ENCODE measurements around the gene PYGB.

Gene PYGB

DNA sequence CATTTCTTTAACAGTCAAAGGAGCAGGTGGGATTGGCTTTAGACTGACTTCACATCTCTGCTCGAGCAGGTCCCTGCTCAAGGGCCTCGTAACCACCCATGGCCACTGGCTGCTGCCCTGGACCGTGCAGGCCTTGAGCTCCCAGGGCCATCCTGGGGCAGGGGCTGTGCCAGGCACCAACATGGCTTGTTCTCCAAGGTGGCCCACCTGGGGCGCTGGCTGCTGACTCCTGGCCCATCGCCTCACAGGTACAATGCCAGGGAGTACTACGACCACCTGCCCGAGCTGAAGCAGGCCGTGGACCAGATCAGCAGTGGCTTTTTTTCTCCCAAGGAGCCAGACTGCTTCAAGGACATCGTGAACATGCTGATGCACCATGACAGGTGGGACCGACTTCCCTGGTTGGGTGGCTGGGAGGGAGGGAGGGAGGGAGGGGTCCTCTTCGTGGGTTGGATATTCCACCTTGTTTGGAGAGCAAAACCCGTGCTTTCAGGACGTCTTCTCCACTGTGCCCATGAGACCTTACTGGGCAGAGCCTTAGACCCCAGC is 46.1 kb downstream of the PYGB start:
- DNase-seq, result no peak

DNA sequence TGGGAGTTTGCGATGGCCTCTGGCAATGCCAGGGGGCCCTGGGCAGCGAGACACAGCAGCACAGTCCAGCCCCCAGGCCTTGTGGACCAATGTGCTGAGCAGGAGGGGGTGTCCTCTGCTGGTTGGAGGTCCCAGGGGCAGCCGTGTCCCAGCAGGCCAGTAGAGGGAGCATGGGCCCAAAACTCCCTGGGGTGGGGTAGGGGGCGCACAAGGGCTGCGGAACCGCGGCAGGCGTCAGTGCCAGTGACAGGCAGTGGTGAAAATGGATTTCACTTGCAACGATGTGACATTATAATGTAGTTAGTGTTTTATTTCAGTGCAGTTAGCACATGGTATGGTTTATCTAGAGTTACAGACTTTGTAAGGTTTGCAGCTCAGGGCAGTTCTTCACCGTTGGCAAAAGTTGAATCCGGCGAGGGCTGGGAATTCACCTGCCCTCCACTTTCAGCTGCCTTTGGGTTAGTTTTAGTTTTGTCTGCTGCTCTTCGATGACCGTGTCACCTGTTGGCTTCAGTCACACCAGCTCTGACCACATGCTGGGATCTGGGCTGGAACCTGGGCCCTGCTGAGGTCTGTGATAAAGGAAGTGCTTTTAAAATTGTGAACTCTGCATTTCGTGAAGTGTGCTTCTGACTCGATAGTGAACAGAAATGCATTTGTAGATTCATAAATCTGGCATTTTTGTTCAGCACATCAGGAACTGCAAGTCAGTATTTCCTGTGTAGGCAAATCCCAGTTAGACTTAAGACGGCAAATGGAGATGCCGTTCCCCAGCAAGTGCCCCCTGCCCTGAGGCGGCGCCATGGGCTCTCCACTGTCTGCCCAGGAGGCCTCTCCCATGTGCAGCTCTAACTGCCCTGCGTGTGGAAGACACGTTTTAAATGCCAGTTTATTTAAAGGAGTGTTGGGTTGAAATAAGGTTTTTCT is 46.8 kb downstream of the PYGB start:
- peak in 44 of 51 donors; percentile 13 to 77 (median 50) for DNase-seq

DNA sequence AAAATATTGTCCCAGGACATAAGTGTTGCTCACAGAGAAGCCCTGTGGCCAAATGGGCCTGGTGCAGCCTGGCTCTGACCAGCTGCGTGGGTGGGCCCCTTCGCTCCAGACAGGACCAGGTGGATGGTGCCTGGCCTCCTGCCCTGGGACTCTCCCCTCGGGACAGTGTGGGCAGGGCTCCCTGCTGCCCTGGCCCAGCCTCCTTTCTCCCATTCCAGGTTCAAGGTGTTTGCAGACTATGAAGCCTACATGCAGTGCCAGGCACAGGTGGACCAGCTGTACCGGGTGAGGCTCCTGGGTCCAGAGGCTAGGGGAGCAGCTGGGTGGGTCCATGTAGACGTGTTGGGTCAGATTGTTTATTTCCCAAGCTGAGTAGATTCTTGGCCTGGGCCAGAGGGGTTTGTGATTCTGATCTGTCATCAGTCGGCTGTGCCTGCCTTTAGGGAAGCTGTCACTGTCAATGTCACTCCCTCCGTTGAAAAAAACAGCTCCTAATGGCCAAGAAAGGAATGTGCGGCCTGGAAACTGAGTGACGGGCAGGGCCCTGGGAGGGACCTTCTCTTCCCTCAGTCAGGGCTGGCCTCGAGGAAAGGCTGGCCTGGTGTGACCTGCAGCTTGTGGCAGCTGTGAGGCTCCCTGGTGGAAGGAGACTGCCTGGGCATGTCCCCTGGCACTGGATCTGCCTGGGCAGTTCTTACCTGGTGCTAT is 47.7 kb downstream of the PYGB start:
- DNase-seq, result peak in 6 of 51 donors; percentile 15 to 28 (median 20)

DNA sequence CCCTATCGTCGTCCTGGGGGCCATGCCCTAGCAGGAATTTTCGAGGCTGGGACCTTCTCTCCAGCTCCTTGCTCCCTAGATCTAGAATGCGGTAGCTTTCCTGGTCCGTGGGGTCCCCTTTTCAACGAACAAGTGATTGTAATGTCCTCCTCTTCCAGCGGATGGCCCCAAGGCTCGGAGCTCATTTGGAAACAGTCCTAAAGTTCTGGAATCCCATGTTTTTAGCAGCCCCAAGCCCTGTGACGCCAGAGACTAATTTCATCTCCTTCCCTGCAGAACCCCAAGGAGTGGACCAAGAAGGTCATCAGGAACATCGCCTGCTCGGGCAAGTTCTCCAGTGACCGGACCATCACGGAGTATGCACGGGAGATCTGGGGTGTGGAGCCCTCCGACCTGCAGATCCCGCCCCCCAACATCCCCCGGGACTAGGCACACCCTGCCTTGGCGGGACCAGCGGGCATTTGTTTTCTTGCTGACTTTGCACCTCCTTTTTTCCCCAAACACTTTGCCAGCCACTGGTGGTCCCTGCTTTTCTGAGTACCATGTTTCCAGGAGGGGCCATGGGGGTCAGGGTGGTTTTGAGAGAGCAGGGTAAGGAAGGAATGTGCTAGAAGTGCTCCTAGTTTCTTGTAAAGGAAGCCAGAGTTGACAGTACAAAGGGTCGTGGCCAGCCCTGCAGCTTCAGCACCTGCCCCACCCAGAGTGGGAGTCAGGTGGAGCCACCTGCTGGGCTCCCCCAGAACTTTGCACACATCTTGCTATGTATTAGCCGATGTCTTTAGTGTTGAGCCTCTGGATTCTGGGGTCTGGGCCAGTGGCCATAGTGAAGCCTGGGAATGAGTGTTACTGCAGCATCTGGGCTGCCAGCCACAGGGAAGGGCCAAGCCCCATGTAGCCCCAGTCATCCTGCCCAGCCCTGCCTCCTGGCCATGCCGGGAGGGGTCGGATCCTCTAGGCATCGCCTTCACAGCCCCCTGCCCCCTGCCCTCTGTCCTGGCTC is 48.5 kb downstream of the PYGB start:
- peak in 31 of 51 donors; percentile 21 to 75 (median 52) for DNase-seq

DNA sequence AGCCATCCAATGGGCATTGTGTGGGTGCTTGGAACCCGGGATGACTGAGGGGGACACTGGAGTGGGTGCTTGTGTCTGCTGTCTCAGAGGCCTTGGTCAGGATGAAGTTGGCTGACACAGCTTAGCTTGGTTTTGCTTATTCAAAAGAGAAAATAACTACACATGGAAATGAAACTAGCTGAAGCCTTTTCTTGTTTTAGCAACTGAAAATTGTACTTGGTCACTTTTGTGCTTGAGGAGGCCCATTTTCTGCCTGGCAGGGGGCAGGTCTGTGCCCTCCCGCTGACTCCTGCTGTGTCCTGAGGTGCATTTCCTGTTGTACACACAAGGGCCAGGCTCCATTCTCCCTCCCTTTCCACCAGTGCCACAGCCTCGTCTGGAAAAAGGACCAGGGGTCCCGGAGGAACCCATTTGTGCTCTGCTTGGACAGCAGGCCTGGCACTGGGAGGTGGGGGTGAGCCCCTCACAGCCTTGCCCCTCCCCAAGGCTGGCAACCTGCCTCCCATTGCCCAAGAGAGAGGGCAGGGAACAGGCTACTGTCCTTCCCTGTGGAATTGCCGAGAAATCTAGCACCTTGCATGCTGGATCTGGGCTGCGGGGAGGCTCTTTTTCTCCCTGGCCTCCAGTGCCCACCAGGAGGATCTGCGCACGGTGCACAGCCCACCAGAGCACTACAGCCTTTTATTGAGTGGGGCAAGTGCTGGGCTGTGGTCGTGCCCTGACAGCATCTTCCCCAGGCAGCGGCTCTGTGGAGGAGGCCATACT is 49.4 kb downstream of the PYGB start:
- DNase-seq, result no peak

DNA sequence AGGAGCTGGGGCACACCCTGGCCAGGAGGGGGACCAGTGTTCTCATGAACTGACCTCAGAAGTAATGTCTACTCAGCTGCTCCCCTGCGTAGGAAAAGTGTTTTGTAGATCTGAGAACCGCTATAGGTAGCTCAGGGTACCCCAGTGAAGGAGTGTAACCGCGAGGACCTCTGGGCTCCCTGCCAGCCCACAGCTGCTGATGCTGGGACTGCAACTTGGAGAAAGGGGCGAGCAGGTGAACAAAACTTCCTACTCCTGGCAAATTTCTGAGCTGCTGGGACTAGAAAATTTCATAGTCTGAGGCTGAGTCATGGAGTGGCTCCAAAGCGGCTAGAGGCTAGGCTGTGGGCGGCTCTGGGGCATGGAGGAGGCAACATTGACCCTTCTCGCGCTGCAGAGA is 51.9 kb downstream of the PYGB start:
- no peak for DNase-seq

DNA sequence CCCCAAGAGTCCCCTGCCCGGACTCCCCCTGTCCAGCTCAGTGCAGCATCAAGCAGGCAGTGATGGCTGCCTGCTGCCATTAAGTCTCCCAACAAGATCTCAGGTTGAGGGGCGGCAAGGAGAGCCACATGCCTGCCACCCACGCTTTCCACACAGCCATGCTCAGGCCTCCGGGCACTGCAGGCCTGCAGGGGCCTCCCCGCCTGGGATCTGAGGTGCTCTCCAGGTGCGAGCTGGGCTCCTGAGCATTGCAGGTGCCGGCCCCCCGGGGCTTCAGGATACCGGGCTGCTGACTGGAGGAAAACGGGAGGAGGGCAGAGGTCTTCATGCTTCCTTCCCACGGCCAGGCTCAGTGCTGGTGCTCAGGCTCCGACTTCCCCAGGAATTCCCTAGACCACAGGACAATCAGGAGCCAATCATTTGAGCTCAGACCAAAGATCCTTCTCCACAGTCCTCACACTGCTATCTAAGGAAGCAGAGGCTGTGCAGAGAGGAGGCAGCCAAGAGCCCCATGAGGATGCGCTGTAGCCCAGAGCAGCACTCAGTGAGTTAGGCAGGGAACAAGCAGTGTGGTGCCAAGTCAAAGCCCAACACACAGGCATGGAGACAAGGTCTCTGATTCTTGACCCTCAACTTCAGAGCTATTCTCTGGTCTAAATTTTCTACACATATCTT is 52.7 kb downstream of the PYGB start:
- no peak for DNase-seq

DNA sequence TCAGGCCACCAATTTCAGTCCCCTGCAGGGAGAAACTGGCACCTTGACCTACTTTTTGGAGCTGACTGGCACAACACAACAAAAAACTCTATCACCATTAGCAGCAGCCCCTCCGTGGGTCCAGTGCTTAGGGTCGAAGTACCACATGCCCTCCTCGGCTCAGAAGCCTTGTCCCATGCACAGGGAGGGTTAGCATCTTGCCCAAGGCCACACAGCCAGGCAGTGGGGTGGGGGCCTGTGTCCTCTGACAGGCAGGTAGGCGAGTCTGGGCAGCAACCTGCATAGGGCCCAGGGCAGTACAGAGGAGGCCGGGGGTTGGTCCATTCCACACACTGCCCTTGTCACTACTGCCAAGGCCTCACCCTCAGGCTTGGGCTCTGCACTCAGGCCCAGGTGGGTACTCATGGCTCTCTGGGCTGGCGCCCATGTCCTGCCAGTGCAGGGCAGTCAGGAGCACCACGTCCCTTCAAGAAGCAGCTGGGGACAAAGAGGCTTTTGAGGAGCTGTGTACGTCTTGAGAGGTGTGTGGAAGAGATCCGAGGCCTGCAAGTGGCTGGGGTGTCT is 53.6 kb downstream of the PYGB start:
- DNase-seq, result no peak

DNA sequence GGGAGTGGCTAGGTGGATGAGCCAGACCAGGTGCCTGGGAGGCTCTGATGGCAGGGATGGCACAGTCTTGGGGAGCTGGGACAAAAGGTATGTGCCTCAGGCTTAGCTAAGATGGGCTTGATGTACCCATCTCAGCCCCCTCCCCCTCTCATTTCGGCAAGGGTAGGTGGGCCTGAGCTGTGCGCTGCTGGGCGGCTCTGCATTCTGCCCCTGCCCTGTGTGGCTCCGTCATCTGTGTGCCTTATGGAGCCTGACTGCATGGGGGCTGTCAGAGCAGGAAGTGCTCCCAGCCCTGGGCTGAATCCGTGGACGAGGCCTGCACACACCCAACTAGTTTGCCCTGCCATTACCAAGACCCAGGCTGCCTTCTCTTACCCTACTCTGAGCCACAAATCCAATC is 54.7 kb downstream of the PYGB start:
- DNase-seq, result no peak

DNA sequence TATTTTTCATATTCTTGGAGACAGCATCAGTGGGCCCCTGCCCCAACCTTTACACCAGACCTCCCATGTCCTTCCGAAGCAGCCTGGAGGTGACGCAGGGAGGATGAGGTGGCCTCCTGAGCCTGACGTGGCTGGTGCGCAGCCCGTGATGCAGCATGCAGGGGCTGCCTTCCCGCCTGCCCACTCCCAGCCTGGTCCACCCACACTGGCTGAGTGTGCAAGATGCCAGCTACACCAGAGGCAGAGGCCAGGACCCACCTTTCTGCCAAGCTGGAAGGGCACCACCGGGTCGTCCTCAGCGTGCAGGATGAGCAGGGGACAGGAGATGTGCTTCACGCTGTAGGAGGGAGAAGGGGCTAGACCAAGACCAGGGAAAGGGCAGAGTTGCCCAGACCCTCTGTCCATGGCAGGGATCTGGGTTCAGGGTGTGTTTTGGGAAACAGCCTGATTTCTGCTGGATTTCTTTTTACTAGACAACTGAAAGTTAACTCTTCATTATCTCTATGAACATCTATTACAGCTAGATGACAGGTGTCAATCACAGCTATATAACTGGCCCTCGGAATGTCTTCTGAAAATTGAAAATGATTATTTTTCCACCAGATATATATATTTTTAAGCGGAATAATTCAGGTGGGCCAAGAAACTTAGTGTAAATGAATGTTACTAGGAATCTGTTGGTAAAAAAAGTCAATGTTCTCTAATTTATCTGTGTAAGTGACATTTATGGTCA is 55.6 kb downstream of the PYGB start:
- no peak for DNase-seq

DNA sequence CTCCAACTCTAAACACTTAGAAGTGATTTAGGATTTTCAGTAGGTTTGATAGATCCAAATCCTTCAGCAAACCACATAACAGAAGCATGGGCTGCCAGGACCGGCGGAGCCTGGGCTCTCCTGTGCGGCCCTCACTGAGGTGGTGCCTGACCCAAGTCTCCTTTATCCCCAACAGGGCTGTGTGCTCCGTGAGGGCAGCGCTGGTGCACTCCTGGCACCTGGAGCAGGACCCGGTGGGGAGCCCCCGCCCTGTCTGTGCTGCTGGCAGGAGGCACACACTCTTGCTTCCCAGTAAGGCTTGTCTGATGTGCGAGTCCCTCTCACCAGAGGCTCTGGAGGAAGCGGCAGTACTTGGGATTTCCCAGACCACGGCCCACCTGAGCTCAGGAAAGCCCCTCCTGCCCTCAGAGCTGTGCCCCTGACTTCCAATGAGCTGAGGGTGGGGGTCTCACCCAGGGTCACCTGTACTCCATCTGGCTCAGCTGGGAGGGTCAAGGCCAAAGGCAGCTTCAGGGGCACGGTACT is 56.2 kb downstream of the PYGB start:
- no peak for DNase-seq

DNA sequence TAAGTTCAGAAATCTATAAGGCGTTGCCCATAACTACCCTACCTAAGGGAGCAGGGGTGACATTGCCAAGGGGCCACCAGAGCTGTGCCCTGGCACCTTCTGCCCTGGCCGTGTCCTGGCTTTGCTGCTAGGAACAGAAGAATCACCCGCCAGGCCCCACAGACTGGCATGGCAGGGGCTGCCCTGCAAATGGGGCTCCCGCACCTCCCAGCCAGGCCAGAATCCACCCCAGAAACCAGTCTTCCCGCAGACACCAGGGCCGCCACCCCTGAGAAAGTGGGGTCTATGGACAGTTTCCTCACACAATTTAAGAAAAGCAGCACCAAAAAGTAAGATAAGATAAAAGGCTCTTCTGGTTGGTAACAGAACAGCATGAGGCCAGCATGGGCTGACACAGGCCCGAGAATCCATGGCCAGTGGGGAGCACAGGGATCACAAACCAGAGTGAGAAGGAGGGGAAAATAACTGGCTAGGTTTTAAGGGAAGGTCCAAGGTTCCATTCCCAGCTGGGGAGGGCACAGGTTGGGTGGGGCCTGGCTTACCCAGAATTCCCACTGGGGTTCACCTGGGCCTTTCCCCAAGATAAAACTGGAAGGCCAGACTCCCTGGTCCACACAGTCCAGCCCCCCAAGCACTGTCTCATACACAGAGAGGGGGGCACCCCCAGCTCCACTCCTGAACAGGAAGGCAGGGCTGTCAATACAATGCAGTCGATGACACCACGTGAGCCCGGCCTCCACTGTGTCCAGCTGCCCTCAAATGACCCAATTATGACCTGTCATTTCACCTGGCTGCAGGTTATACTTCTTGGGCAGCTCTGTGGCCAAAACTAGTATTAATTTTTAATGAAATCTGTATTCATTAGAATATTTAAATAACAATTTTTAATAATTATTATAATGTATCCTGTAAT is 59.4 kb downstream of the PYGB start:
- no peak for DNase-seq

DNA sequence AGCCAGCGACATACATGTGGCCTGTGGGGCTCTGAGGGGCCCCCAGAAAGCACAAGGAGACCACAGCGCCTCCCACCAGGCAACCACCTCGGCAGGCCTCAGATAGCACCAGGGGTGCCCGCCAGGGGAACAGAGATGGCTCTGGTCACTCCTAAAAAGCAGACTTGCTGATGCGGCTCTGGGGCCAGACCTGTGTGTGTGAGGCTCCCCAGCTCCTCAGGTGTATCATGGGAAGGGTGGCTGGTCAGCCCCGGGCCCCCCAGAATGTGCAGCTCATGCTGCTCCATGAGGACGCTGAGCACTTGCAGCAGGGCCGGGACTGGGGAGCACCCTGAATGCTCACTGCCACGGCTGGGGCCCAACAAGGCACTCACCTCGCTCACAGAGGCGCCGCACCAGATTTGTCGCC is 60.2 kb downstream of the PYGB start:
- no peak for DNase-seq

DNA sequence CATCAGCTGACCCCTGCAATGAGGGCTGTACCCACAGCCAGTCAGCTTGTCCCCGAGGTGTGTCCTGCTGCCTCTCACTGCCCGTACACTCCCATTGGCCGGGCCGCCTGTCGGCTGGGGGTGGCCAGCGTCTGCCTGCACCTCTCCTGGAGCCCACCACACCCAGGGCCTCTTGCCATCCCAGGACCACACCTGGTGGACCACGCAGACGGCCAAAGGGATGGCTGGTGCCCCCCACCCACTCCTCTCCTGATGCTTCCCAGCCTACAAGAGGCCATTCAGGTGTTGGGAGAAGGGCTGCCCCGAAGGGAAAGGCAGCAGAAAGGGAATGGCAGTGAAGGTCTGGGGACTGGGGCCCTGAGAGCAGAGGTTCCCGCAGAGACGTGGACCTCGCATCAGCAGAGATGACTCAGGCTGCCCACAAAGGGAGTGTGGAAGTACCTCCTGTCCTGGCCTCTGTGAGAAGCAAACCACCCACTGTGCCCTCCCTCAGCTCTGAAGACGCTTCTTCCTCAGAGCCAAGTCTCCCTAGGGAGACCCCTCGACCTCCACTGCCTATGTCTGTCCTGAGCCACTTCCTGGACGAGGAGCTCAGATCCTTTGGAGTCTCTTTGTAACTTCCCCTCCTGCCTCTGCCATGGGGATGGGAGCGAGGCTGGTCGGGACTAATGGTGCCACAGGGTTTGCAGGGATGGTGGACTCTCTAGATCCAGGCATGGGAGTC is 60.9 kb downstream of the PYGB start:
- no peak for DNase-seq

DNA sequence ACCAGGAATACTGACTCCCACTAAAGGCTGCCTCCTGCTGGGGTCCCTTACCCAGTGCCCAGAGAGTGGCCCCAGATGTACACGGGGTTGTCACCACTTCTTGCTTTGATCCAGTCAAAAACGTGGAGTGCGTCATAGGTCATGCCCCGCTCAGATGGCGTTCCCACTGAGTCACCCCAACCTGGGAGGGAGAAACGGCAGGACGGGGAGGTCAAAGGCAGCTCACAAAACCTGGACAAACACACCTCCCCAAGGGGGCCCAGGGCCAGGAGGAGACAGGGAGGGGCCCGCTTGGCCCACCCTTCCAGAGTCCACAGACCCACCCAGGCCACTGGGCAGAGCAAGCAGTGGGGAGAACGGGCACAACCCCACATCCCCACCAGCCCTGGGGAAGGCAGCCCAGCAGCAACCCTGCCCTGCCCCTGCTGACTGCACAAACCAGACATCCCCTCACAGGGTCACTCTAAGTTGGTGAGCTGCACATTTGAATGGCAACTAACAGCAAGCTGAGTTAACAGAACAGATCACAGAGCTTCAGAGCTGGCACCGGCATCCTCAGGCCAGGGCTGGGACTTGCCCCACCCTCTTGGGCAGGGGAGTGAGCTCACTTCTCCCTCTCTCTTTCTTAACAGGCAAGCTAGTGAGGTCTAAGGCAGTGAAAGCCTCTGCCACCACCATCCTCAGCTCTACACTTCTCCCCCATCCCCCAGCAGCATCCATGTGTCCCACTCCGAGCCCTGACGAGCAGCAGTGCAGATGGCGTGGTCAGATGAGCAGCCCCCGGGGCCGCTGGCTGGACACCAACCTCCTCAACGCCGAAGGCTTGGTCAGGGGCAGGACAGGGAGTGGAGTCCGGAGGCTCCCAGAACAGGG is 61.7 kb downstream of the PYGB start:
- peak in 5 of 51 donors; percentile 18 to 47 (median 42) for DNase-seq

Data from hypothalamus (tissue), 51 donors.